CD4-positive, alpha-beta T cell (primary cell): ENCODE measurements around the gene TBC1D24. TPM values are rescaled to one million over a fixed set of nuclear protein-coding genes. Genes with fewer than 3 reads are reported as not detected.
"Not testable (repeated sequence)": the region's sequence is repeated elsewhere in the genome, so short reads cannot be mapped to it uniquely, and the experiment has no call there.

Source experiments
- ATAC-seq: fragments of 200-7000 bp; cut with Tn5 transposase; one replicate; pipeline ENCODE4 v1.10.0; 2022; ENCODE audit warnings: mild to moderate bottlenecking; ENCODE audit not compliant: poor library complexity
- CTCF ChIA-PET: fragments of 350-600 bp; sonication (Branson Sonifier 250); formaldehyde crosslinking; loops from one replicate; lab custom pipeline; 2021; ENCODE audit warnings: antibody characterized with exemption, inconsistent platforms; lab: Charles Lee
- POLR2A ChIA-PET: fragments of 350-600 bp; sonication (Branson Sonifier 250); formaldehyde crosslinking; loops from one replicate; lab custom pipeline; 2021; ENCODE audit warnings: antibody characterized with exemption, inconsistent platforms; lab: Charles Lee
- DNase-seq, 14 experiments: peaks; one replicate each; pipeline ENCODE4 v3.0.0-alpha.2; 2013 to 2020; ENCODE audit warnings: mixed read lengths in 2 of 14
- H3K27ac ChIP-seq, 2 donors: one replicate each; pipeline versions ENCODE4 v1.5.1 to v1.7.0; 2013; ENCODE audit warnings: low read length in 2 of 2, low read depth in 1 of 2, mild to moderate bottlenecking in 1 of 2
- H3K27me3 ChIP-seq, 2 experiments: 1 replicate in 1 of 2; 2 replicates in 1 of 2; pipeline versions ENCODE4 v1.6.1 to v1.7.0; 2013; ENCODE audit warnings: low read length in 2 of 2, control low read depth in 1 of 2, mild to moderate bottlenecking in 1 of 2, moderate library complexity in 1 of 2; ENCODE audit not compliant: insufficient read depth in 2 of 2, control insufficient read depth in 1 of 2
- H3K36me3 ChIP-seq: one replicate; pipeline ENCODE4 v1.6.1; 2013; ENCODE audit warnings: low read length, control low read depth; ENCODE audit not compliant: insufficient read depth
- H3K4me1 ChIP-seq: one replicate; pipeline ENCODE4 v1.6.1; 2013; ENCODE audit warnings: low read length, control low read depth; ENCODE audit not compliant: insufficient read depth
- H3K4me3 ChIP-seq: one replicate; pipeline ENCODE4 v1.5.1; 2013; ENCODE audit warnings: mild to moderate bottlenecking, low read length, moderate library complexity
- H3K9me3 ChIP-seq, 2 experiments: 1 replicate in 1 of 2; 2 replicates in 1 of 2; pipeline versions ENCODE4 v1.6.1 to v1.7.0; 2013; ENCODE audit warnings: low read length in 2 of 2, mild to moderate bottlenecking in 2 of 2, control low read depth in 1 of 2, moderate library complexity in 1 of 2; ENCODE audit not compliant: control insufficient read depth in 1 of 2, insufficient read depth in 1 of 2
- H3K27ac Mint-ChIP-seq: one replicate; pipeline ENCODE4 v1.8.0; 2020; ENCODE audit warnings: mixed read lengths
- H3K27me3 Mint-ChIP-seq: one replicate; pipeline ENCODE4 v1.8.0; 2021; ENCODE audit warnings: mixed read lengths
- H3K36me3 Mint-ChIP-seq: one replicate; pipeline ENCODE4 v1.8.0; 2021; ENCODE audit warnings: low read depth, mixed read lengths
- H3K4me1 Mint-ChIP-seq: one replicate; pipeline ENCODE4 v1.8.0; 2021; ENCODE audit warnings: low read depth, mixed read lengths
- H3K4me3 Mint-ChIP-seq: one replicate; pipeline ENCODE4 v1.8.0; 2020; ENCODE audit warnings: mild to moderate bottlenecking, mixed read lengths
- H3K9me3 Mint-ChIP-seq: one replicate; pipeline ENCODE4 v1.8.0; 2020; ENCODE audit warnings: mixed read lengths
- CTCF ChIP-seq: fragments of 200-600 bp; IDR thresholded peaks from one replicate; pipeline ENCODE4 v1.8.0; 2022; ENCODE audit warnings: antibody characterized with exemption, mild to moderate bottlenecking
- intact Hi-C, 2 experiments: fragments of 100-400 bp; cut with DNase I in 1 of 2; cut with micrococcal nuclease in 1 of 2; formaldehyde crosslinking; loops; one replicate each; pipeline versions ENCODE4 v1.15.1 to v1.9.0; 2023 to 2025; cut with DNase I, micrococcal nuclease
- total RNA-seq, 174 experiments: library from RNA in 2 of 174; stranded (reverse) in 2 of 174; gene quantifications; one replicate each; pipeline ENCODE4 v1.2.3 and lab custom pipeline; 2021 to 2026

The TBC1D24 gene
- total RNA-seq, 2 experiments from 2014 or later, result 1.2 to 2.1 TPM

GRCh38 chr16:2432801-2433505 lies 42.0 kb upstream of the TBC1D24 start:
- ATAC-seq (no peak), DNase-seq (no peak)
- Histone ChIP-seq H3K4me1 (peaks cover 19% of the 10 kb centered on the region), H3K4me3 (no peak overlapping the region), H3K27ac (no peak overlapping the region), H3K9me3 (no peaks in the 10 kb centered on the region), H3K36me3 (peaks cover 26% of the 10 kb centered on the region), H3K27me3 (no peaks in the 10 kb centered on the region)
- TF ChIP-seq CTCF, result no peak
- POLR2A ChIA-PET, result no interaction called here
- Mint-ChIP-seq H3K9me3 (no peaks in the 10 kb centered on the region), H3K27ac (no peak overlapping the region), H3K36me3 (peaks cover 14% of the 10 kb centered on the region), H3K27me3 (no peaks in the 10 kb centered on the region), H3K4me1 (peaks cover 19% of the 10 kb centered on the region), H3K4me3 (peak overlapping the region; percentile 15)
- intact Hi-C loops, result loop anchor here (5.0 kb wide), 2 partner anchors 39 to 54 kb away; partner anchors contain the start of gene NTN3 (in 1 of the 2)
- CTCF ChIA-PET, result no interaction called here

- H3K4me3 Mint-ChIP-seq, ATAC-seq, H3K27ac ChIP-seq, H3K27me3 ChIP-seq, H3K4me1 ChIP-seq, H3K9me3 Mint-ChIP-seq, CTCF ChIA-PET, H3K4me1 Mint-ChIP-seq, H3K4me3 ChIP-seq, H3K27me3 Mint-ChIP-seq, intact Hi-C loops, H3K27ac Mint-ChIP-seq, POLR2A ChIA-PET, DNase-seq, H3K9me3 ChIP-seq: not testable (repeated sequence)
- H3K36me3 Mint-ChIP-seq, result peaks cover 14% of the 10 kb centered on the region
- peaks cover 33% of the 10 kb centered on the region for H3K36me3 ChIP-seq
Measured at GRCh38 chr16:2435236-2435635, 39.7 kb upstream of the TBC1D24 start.

GRCh38 chr16:2436110-2436509 lies 38.8 kb upstream of the TBC1D24 start:
- CTCF ChIA-PET, result no interaction called here

More at GRCh38 chr16:2436110-2436509, 38.8 kb upstream of the TBC1D24 start:
- TF ChIP-seq CTCF, result no peak
- intact Hi-C loops, result no loop called here
- no peak overlapping the region for H3K27ac ChIP-seq
- Mint-ChIP-seq H3K27me3 (no peaks in the 10 kb centered on the region), H3K4me3 (no peak overlapping the region), H3K9me3 (no peaks in the 10 kb centered on the region), H3K36me3 (peaks cover 10% of the 10 kb centered on the region), H3K27ac (no peak overlapping the region), H3K4me1 (no peaks in the 10 kb centered on the region)
- H3K4me3 ChIP-seq, result no peak overlapping the region
- no peak for ATAC-seq
- POLR2A ChIA-PET, result no interaction called here
- peaks cover 33% of the 10 kb centered on the region for H3K36me3 ChIP-seq
- peaks cover 5% of the 10 kb centered on the region for H3K4me1 ChIP-seq
- peak in 1 of 14 experiments; percentile 2 for DNase-seq
- no peaks in the 10 kb centered on the region for H3K27me3 ChIP-seq
- no peaks in the 10 kb centered on the region for H3K9me3 ChIP-seq
